ENCODE measurements around the gene RIC8B.

DNA sequence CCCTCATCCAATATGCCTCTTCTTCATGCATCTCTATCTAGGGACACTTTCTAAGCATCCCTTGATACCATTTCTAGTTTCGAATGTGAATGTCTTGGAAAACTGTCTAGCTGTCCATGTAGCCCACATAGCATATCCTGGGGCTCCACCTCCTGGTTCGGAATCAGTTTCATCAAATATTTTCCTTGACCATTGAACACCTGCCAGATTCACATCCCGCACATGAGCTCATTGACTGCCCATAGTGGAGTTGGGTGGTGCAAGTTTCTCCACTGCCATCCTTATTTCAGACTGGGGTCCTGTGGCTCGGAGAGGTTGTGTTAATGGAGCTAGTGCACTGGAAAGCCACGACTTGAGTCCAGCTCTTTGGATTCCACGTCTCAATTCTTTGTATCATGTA lies 122.6 kb downstream of the RIC8B start:
- TF ChIP-seq, protein P1, sequence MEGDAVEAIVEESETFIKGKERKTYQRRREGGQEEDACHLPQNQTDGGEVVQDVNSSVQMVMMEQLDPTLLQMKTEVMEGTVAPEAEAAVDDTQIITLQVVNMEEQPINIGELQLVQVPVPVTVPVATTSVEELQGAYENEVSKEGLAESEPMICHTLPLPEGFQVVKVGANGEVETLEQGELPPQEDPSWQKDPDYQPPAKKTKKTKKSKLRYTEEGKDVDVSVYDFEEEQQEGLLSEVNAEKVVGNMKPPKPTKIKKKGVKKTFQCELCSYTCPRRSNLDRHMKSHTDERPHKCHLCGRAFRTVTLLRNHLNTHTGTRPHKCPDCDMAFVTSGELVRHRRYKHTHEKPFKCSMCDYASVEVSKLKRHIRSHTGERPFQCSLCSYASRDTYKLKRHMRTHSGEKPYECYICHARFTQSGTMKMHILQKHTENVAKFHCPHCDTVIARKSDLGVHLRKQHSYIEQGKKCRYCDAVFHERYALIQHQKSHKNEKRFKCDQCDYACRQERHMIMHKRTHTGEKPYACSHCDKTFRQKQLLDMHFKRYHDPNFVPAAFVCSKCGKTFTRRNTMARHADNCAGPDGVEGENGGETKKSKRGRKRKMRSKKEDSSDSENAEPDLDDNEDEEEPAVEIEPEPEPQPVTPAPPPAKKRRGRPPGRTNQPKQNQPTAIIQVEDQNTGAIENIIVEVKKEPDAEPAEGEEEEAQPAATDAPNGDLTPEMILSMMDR (conservative IDR thresholded peaks at IDR 0.05; ENCODE audit: low read length) = 0 out of 2 replicates have a peak, but pooled peaks have one; percentile 9
- TF ChIP-seq EZH2phosphoT487 (IDR thresholded peaks at IDR 0.05; ENCODE audit: borderline replicate concordance) = no peak
